GM12872 (cell line): ENCODE results near the gene TOX2.

ENCODE experiments used
- CTCF ChIP-seq: IDR thresholded peaks from 3 replicates; pipeline ENCODE4 v1.5.1; 2011; ENCODE audit warnings: low read depth, mild to moderate bottlenecking, low read length, moderate library complexity; ENCODE audit not compliant: insufficient read depth

Gene TOX2

GRCh38 chr20:44039147-44039546 is 124.5 kb downstream of the TOX2 start:
- TF ChIP-seq CTCF = no peak

- no peak for TF ChIP-seq CTCF
Observed at GRCh38 chr20:44039741-44040140, 125.1 kb downstream of the TOX2 start.

- no peak for TF ChIP-seq CTCF
Observed at GRCh38 chr20:44040202-44040915, 125.7 kb downstream of the TOX2 start.

GRCh38 chr20:44041001-44041400 is 126.3 kb downstream of the TOX2 start:
- TF ChIP-seq CTCF = peak; percentile 24; the same call in 1 of the 3 replicates

GRCh38 chr20:44050327-44050726 is 135.7 kb downstream of the TOX2 start:
- no peak for TF ChIP-seq CTCF

- TF ChIP-seq CTCF = no peak
Observed at GRCh38 chr20:44050925-44051660, 136.4 kb downstream of the TOX2 start.

- TF ChIP-seq CTCF = no peak
Observed at GRCh38 chr20:44051661-44052000, 137.0 kb downstream of the TOX2 start.
